Sigmoid colon (tissue), 4 donors: ENCODE data around the gene S100P.

ENCODE experiments used
- CTCF ChIP-seq, 4 experiments: fragments of 450-650 bp in 3 of 4; fragments of 200-600 bp in 1 of 4; IDR thresholded peaks; one replicate each; pipeline ENCODE4 v1.5.1; 2016 to 2019; ENCODE audit warnings: antibody characterized with exemption in 4 of 4, mild to moderate bottlenecking in 3 of 4, moderate library complexity in 2 of 4
- EP300 ChIP-seq, 4 donors: sonication (generic); formaldehyde crosslinking; IDR thresholded peaks; one replicate each; pipeline ENCODE4 v1.6.1; 2017; ENCODE audit warnings: antibody characterized with exemption in 4 of 4
- POLR2A ChIP-seq, 2 donors: fragments of 450-650 bp; IDR thresholded peaks; one replicate each; pipeline ENCODE4 v1.6.1; 2016; ENCODE audit warnings: antibody characterized with exemption in 2 of 2, mild to moderate bottlenecking in 2 of 2, moderate library complexity in 2 of 2

- TF ChIP-seq CTCF (IDR thresholded peaks at IDR 0.05) (no peak), POLR2A (IDR thresholded peaks at IDR 0.05) (no peak), EP300 (IDR thresholded peaks at IDR 0.05) (no peak)
Observed at GRCh38 chr4:6695660-6696610, 2.3 kb downstream of the S100P start.
